ENCODE results near the gene PPP1R13L.

- TF ChIP-seq CTCF (IDR thresholded peaks at IDR 0.05) (peak; percentile 32), EZH2 (IDR thresholded peaks at IDR 0.05; ENCODE audit: borderline replicate concordance, insufficient read depth, low read depth, low read length, poor library complexity, severe bottlenecking) (no peak)
These were observed 23.7 kb upstream of the PPP1R13L start for GRCh38 chr19:45428384-45429231.

Measured in B cell (primary cell).